Neural progenitor cell (in vitro differentiated cells): ENCODE results near the gene ZNF444.

Source experiments
- CTCF ChIP-seq: fragments of 200-600 bp; sonication (generic); IDR thresholded peaks from 2 replicates; pipeline ENCODE4 v1.5.1; 2017; ENCODE audit warnings: antibody characterized with exemption, mild to moderate bottlenecking
- EZH2phosphoT487 ChIP-seq: fragments of 200-600 bp; sonication (generic); IDR thresholded peaks from 2 replicates; pipeline ENCODE4 v1.6.1; 2017; ENCODE audit warnings: antibody characterized with exemption

DNA sequence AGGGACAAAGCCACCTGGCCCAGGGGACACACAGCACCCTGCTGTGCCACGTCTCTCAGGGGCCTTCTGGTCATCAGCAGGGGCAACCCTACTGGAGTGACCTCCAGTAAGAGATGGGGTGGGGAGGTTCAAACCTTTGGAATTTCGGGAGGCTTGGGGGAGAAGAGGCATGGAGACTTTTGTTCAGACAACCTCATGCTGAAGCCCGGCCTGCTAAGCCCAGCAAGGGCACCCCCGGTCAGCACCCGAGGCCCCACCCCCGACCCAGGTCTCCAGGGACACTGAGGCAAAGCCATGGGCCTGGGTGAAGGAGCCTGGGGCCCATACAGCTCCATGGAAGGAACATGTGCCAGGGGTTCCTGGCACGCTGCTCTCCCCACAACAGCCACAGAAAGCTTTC, 43.3 kb upstream of the ZNF444 start:
- no peak for TF ChIP-seq CTCF
- TF ChIP-seq EZH2phosphoT487 = no peak
